WTC11 (cell line): Measurements from ENCODE around the gene NPFFR1. TPM values are rescaled to one million over a fixed set of nuclear protein-coding genes. Genes with fewer than 3 reads are reported as not detected.

Experiments used
- ATAC-seq: fragments of 200-7000 bp; cut with Tn5 transposase; 2 replicates; pipeline ENCODE4 v1.10.0; 2021; ENCODE audit warnings: mild to moderate bottlenecking, moderate library complexity
- CTCF ChIA-PET: fragments of 300-600 bp; sonication (Branson Sonifier 250); formaldehyde crosslinking; loops from one replicate; lab custom pipeline; 2021; ENCODE audit warnings: antibody characterized with exemption; lab: Charles Lee
- POLR2A ChIA-PET: fragments of 350-600 bp; sonication (Branson Sonifier 250); formaldehyde crosslinking; loops from one replicate; lab custom pipeline; 2021; ENCODE audit warnings: antibody characterized with exemption; lab: Charles Lee
- DNase-seq: peaks from one replicate; pipeline ENCODE4 v3.0.0; 2021; ENCODE audit warnings: low spot score
- H3K27ac Mint-ChIP-seq: 2 replicates; pipeline ENCODE4 v1.8.0; 2021; ENCODE audit warnings: mixed read lengths
- H3K27me3 Mint-ChIP-seq: 2 replicates; pipeline ENCODE4 v1.8.0; 2021; ENCODE audit warnings: low read depth, mild to moderate bottlenecking, moderate library complexity, mixed read lengths
- H3K36me3 Mint-ChIP-seq: 2 replicates; pipeline ENCODE4 v1.8.0; 2021; ENCODE audit warnings: mixed read lengths
- H3K4me1 Mint-ChIP-seq: 2 replicates; pipeline ENCODE4 v1.8.0; 2022; ENCODE audit warnings: mixed read lengths
- H3K4me3 Mint-ChIP-seq: 2 replicates; pipeline ENCODE4 v1.8.0; 2021; ENCODE audit warnings: mild to moderate bottlenecking, moderate library complexity, mixed read lengths
- H3K9me3 Mint-ChIP-seq: 2 replicates; pipeline ENCODE4 v1.8.0; 2021; ENCODE audit warnings: mixed read lengths
- ARID4B ChIP-seq: sonication (generic); formaldehyde crosslinking; IDR thresholded peaks from 2 replicates; pipeline ENCODE4 v1.8.0; 2023; ENCODE audit warnings: missing genetic modification reagents, mild to moderate bottlenecking, borderline replicate concordance
- FOXK1 ChIP-seq: sonication (generic); formaldehyde crosslinking; IDR thresholded peaks from 2 replicates; pipeline ENCODE4 v1.8.0; 2022; ENCODE audit warnings: mild to moderate bottlenecking, moderate library complexity, missing genetic modification reagents
- HMGXB4 ChIP-seq: sonication (generic); formaldehyde crosslinking; IDR thresholded peaks from 2 replicates; pipeline ENCODE4 v1.8.1; 2023; ENCODE audit warnings: mild to moderate bottlenecking, moderate library complexity, missing genetic modification reagents
- KAT7 ChIP-seq: sonication (generic); formaldehyde crosslinking; IDR thresholded peaks from 2 replicates; pipeline ENCODE4 v1.8.1; 2023; ENCODE audit warnings: missing genetic modification reagents, mild to moderate bottlenecking, borderline replicate concordance
- NFYB ChIP-seq: sonication (generic); formaldehyde crosslinking; conservative IDR thresholded peaks from 2 replicates; pipeline ENCODE4 v1.8.0; 2022; ENCODE audit warnings: low read depth, missing genetic modification reagents
- NR1H2 ChIP-seq: sonication (generic); formaldehyde crosslinking; IDR thresholded peaks from 2 replicates; pipeline ENCODE4 v1.9.0; 2021; ENCODE audit warnings: mild to moderate bottlenecking, moderate library complexity, missing genetic modification reagents
- NR2C2 ChIP-seq: sonication (generic); formaldehyde crosslinking; IDR thresholded peaks from 2 replicates; pipeline ENCODE4 v1.8.0; 2022; ENCODE audit warnings: mild to moderate bottlenecking, missing genetic modification reagents
- OVOL2 ChIP-seq: fragments of 250-450 bp; sonication (Bioruptor Pico); IDR thresholded peaks from 2 replicates; pipeline ENCODE4 v1.9.0; 2021; ENCODE audit warnings: mild to moderate bottlenecking, borderline replicate concordance
- PRDM15 ChIP-seq: sonication (generic); formaldehyde crosslinking; IDR thresholded peaks from 2 replicates; pipeline ENCODE4 v1.8.0; 2022; ENCODE audit warnings: missing genetic modification reagents
- TP53 ChIP-seq: sonication (generic); formaldehyde crosslinking; IDR thresholded peaks from 2 replicates; pipeline ENCODE4 v1.8.1; 2023; ENCODE audit warnings: mild to moderate bottlenecking, missing genetic modification reagents
- USF1 ChIP-seq: sonication (generic); formaldehyde crosslinking; IDR thresholded peaks from 2 replicates; pipeline ENCODE4 v1.8.0; 2022; ENCODE audit warnings: mild to moderate bottlenecking, missing genetic modification reagents
- USF2 ChIP-seq: sonication (generic); formaldehyde crosslinking; IDR thresholded peaks from 2 replicates; pipeline ENCODE4 v1.8.1; 2023; ENCODE audit warnings: mild to moderate bottlenecking, missing genetic modification reagents, moderate library complexity
- ZNF423 ChIP-seq: fragments of 250-450 bp; sonication (Bioruptor Pico); IDR thresholded peaks from 2 replicates; pipeline ENCODE4 v2.1.2; 2022; ENCODE audit warnings: mild to moderate bottlenecking, moderate library complexity
- ZNF425 ChIP-seq: fragments of 250-450 bp; sonication (Bioruptor Pico); conservative IDR thresholded peaks from 2 replicates; pipeline ENCODE4 v1.9.0; 2021; ENCODE audit warnings: mild to moderate bottlenecking
- total RNA-seq: library from RNA; stranded (reverse); gene quantifications from 3 replicates; pipeline ENCODE4 v1.2.3, GENCODE V29; 2021

NPFFR1 gene
- total RNA-seq, 1 experiment from 2014 or later, result 0.04 TPM

- Mint-ChIP-seq H3K4me1 (0 out of 2 replicates have a peak, but pooled peaks cover 5% of the 10 kb centered on the region), H3K27me3 (peaks cover 6% of the 10 kb centered on the region; the same call in 1 of the 2 replicates), H3K27ac (no peak overlapping the region), H3K4me3 (no peak overlapping the region), H3K9me3 (no peaks in the 10 kb centered on the region), H3K36me3 (no peaks in the 10 kb centered on the region)
- ATAC-seq, result no peak; the same call in 1 of the 2 replicates
- ChIA-PET CTCF (interaction anchor here (0.7 to 1.7 kb wide), 7 partner anchors 10 to 132 kb away, joined by 3 to 19 read pairs (median 6); no protein-coding TSS in a partner anchor), POLR2A (no interaction called here)
- DNase-seq, result no peak
- TF ChIP-seq FOXK1 (no peak), NR2C2 (CRISPR knock-in tag) (no peak), KAT7 (no peak), ZNF423 (no peak), PRDM15 (no peak), OVOL2 (CRISPR knock-in tag) (no peak), ARID4B (no peak), ZNF425 (no peak), NR1H2 (CRISPR knock-in tag) (no peak), USF2 (CRISPR knock-in tag) (no peak), HMGXB4 (CRISPR knock-in tag) (no peak), NFYB (CRISPR knock-in tag) (no peak), USF1 (CRISPR knock-in tag) (no peak), TP53 (CRISPR knock-in tag) (no peak)
Observed at GRCh38 chr10:70255329-70256299, 28.2 kb downstream of the NPFFR1 start.
